Measurements from ENCODE around the gene HPDL. TPM values are rescaled to one million over a fixed set of nuclear protein-coding genes. Genes with fewer than 3 reads are reported as not detected.

The HPDL gene
- total and polyA plus RNA-seq, 10 of the 15 experiments (the other 5 are each of a cell fraction or from before 2014, with no cell fraction given), result 1.3 to 75.5 (median 31.8) TPM

- ATAC-seq (no peak; the same call in 2 of the 3 replicates), DNase-seq (ENCODE audit: low read depth, low spot score) (no peak), FAIRE-seq (no peak)
- no peaks in the 10 kb centered on the region for H3K27me3 ChIP-seq (replicated peaks in 1 of 2; ENCODE audit: control insufficient read depth in 2 of 2, insufficient read depth in 2 of 2, low read length in 1 of 2)
- H3K9ac ChIP-seq (ENCODE audit: control insufficient read depth, insufficient read depth, low read length), result no peak overlapping the region
- ChIA-PET SMC1A (ENCODE audit: uncharacterized antibody, unreplicated experiment) (interaction anchor here (0.7 to 3.8 kb wide), 8 partner anchors 8 to 222 kb away, joined by 3 to 23 read pairs (median 4); partner anchors contain the start of genes MUTYH, TESK2 and TOE1), POLR2A (interaction anchor here (0.5 to 1.3 kb wide), 4 partner anchors 9 to 96 kb away, joined by 3 to 6 read pairs (median 4); partner anchors contain the start of genes MUTYH and TOE1), RAD21 (ENCODE audit: unreplicated experiment) (interaction anchor here (0.8 to 1.7 kb wide), 4 partner anchors 9 to 145 kb away, joined by 3 to 7 read pairs (median 3); partner anchors contain the start of gene TOE1), CTCF (interaction anchor here (0.8 to 4.1 kb wide), 5 partner anchors 11 to 143 kb away, joined by 3 to 25 read pairs (median 3); partner anchors contain the start of gene TESK2)
- no TSS peak for BruUV-seq (replicated peaks)
- H3K27ac ChIP-seq (ENCODE audit: control insufficient read depth, insufficient read depth), result no peak overlapping the region
- intact Hi-C loops (cut with micrococcal nuclease; ENCODE audit: unreplicated experiment) (no loop called here), in situ Hi-C loops (cut with MboI) (no loop called here)
- no peak overlapping the region for H3K4me2 ChIP-seq (ENCODE audit: control insufficient read depth, insufficient read depth)
- no peaks in the 10 kb centered on the region for H4K20me1 ChIP-seq (ENCODE audit: control insufficient read depth, insufficient read depth)
- H3K4me3 ChIP-seq, result no peak overlapping the region
- H3K4me1 ChIP-seq (ENCODE audit: control insufficient read depth, insufficient read depth, low read length), result no peaks in the 10 kb centered on the region
- no peaks in the 10 kb centered on the region for H3K79me2 ChIP-seq (ENCODE audit: control insufficient read depth, insufficient read depth, low read length)
- TF ChIP-seq RBBP5 (conservative IDR thresholded peaks at IDR 0.05) (no peak), ZSCAN29 (IDR thresholded peaks at IDR 0.05) (no peak), SUPT20H (IDR thresholded peaks at IDR 0.05; ENCODE audit: borderline replicate concordance, control insufficient read depth, low read depth, low read length) (no peak), ZBTB33 (IDR thresholded peaks at IDR 0.05) (no peak), HSF1 (IDR thresholded peaks at IDR 0.05; ENCODE audit: low read depth, low read length) (no peak), BRCA1 (IDR thresholded peaks at IDR 0.05; ENCODE audit: low read depth, low read length) (no peak), WRNIP1 (IDR thresholded peaks at IDR 0.05; ENCODE audit: borderline replicate concordance, low read depth, low read length) (no peak), PAX8 (IDR thresholded peaks at IDR 0.05) (no peak), CHD2 (IDR thresholded peaks at IDR 0.05; ENCODE audit: borderline replicate concordance, low read depth, low read length) (no peak), NR2C2 (IDR thresholded peaks at IDR 0.05; ENCODE audit: borderline replicate concordance, control insufficient read depth, insufficient read length, low read depth) (no peak), HDAC6 (IDR thresholded peaks at IDR 0.05; ENCODE audit: unreplicated experiment) (no peak), CREM (IDR thresholded peaks at IDR 0.05; ENCODE audit: low read depth) (no peak), YY1 (IDR thresholded peaks at IDR 0.05; ENCODE audit: low read depth, low read length) (no peak), SMAD5 (IDR thresholded peaks at IDR 0.05; ENCODE audit: low read depth) (no peak), RUNX3 (IDR thresholded peaks at IDR 0.05; ENCODE audit: low read length) (no peak)
- no peak overlapping the region for H2AFZ ChIP-seq (ENCODE audit: control insufficient read depth, low read depth, low read length)
- H3K9me3 ChIP-seq (replicated peaks; ENCODE audit: control insufficient read depth, insufficient read depth, low read length), result no peaks in the 10 kb centered on the region
- H3K36me3 ChIP-seq (ENCODE audit: control insufficient read depth in 2 of 2, insufficient read depth in 2 of 2, low read length in 1 of 2), result peaks cover 3 to 9% of the 10 kb centered on the region in 2 experiments
- 93% methylated on average over 1 of the region's 1 CpG for WGBS (ENCODE audit: insufficient coverage, insufficient replicate concordance, low lambda C conversion rate, missing lambda C conversion rate)
Observed at GRCh38 chr1:45348609-45348965, 21.9 kb downstream of the HPDL start.
